ENCODE data around the gene HOXA3.
A peak's percentile ranks its signal among the peaks of the same experiment; 100 is the strongest.

Gene HOXA3

GRCh38 chr7:27103489-27104226 lies 48.7 kb downstream of the HOXA3 start:
- no peak for DNase-seq (ENCODE audit: low read depth in 2 of 2)

- DNase-seq (ENCODE audit: low read depth in 2 of 2): no peak
Measured at GRCh38 chr7:27102581-27103442, 49.6 kb downstream of the HOXA3 start, which contains the start of gene HOXA2. Gene HOXA2, minus strand, starts transcription at chr7:27102683. Its CDS starts 183 bp downstream, at chr7:27102500.

- DNase-seq (ENCODE audit: low read depth in 2 of 2): no peak
Measured at GRCh38 chr7:27101957-27102580, 50.3 kb downstream of the HOXA3 start.

GRCh38 chr7:27101171-27101956 lies 51.0 kb downstream of the HOXA3 start:
- DNase-seq (ENCODE audit: low read depth in 2 of 2): no peak

- DNase-seq (ENCODE audit: low read depth in 2 of 2): no peak
Measured at GRCh38 chr7:27100694-27101170, 51.7 kb downstream of the HOXA3 start.

- no peak for DNase-seq (ENCODE audit: low read depth in 2 of 2)
Measured at GRCh38 chr7:27099453-27100370, 52.7 kb downstream of the HOXA3 start.

GRCh38 chr7:27098578-27099451 lies 53.6 kb downstream of the HOXA3 start:
- DNase-seq (ENCODE audit: low read depth in 2 of 2): no peak

- no peak for DNase-seq (ENCODE audit: low read depth in 2 of 2)
Measured at GRCh38 chr7:27097686-27098577, 54.5 kb downstream of the HOXA3 start.

- no peak for DNase-seq (ENCODE audit: low read depth in 2 of 2)
Measured at GRCh38 chr7:27096768-27097514, 55.4 kb downstream of the HOXA3 start.

GRCh38 chr7:27095897-27096767 lies 56.3 kb downstream of the HOXA3 start, which contains the start of gene HOXA1:
Gene HOXA1, minus strand, starts transcription at chr7:27096000. Its CDS starts 88 bp downstream, at chr7:27095912.
- DNase-seq (ENCODE audit: low read depth in 2 of 2): peak; percentile 52 to 61

- no peak for DNase-seq (ENCODE audit: low read depth in 2 of 2)
Measured at GRCh38 chr7:27095050-27095896, 57.1 kb downstream of the HOXA3 start.

GRCh38 chr7:27094304-27095049 lies 57.9 kb downstream of the HOXA3 start:
- DNase-seq (ENCODE audit: low read depth in 2 of 2): no peak

GRCh38 chr7:27093184-27093895 lies 59.0 kb downstream of the HOXA3 start:
- no peak for DNase-seq (ENCODE audit: low read depth in 2 of 2)

GRCh38 chr7:27092819-27093110 lies 59.6 kb downstream of the HOXA3 start:
- DNase-seq (ENCODE audit: low read depth in 2 of 2): no peak

Data from stimulated activated CD4-positive, alpha-beta T cell treated with anti-CD3 and anti-CD28 coated beads, Interleukin-15, amount 100 ng/mL, for 48 hours (primary cell).